HEK293 (cell line): Measurements from ENCODE around the gene CDKAL1.

Experiments used
- CTCF ChIP-seq: fragments of 450-650 bp; formaldehyde crosslinking; IDR thresholded peaks from 2 replicates; pipeline ENCODE4 v1.5.1; 2016; ENCODE audit warnings: missing biosample characterization, missing genetic modification characterization
- ZFHX2 ChIP-seq: fragments of 450-650 bp; formaldehyde crosslinking; conservative IDR thresholded peaks from 2 replicates; pipeline ENCODE4 v1.5.1; 2016; ENCODE audit warnings: missing biosample characterization, missing genetic modification characterization
- ZNF10 ChIP-seq: fragments of 450-650 bp; formaldehyde crosslinking; IDR thresholded peaks from 2 replicates; pipeline ENCODE4 v1.5.1; 2017; ENCODE audit warnings: missing biosample characterization, missing genetic modification characterization
- ZNF24 ChIP-seq: fragments of 450-650 bp; formaldehyde crosslinking; IDR thresholded peaks from 2 replicates; pipeline ENCODE4 v1.5.1; 2016; ENCODE audit warnings: missing biosample characterization, missing genetic modification characterization
- ZNF248 ChIP-seq: fragments of 450-650 bp; formaldehyde crosslinking; IDR thresholded peaks from 2 replicates; pipeline ENCODE4 v1.5.1; 2017; ENCODE audit warnings: missing biosample characterization, missing genetic modification characterization
- ZNF274 ChIP-seq, 2 experiments: fragments of 200-500 bp in 1 of 2; fragments of 450-650 bp in 1 of 2; sonication (Bioruptor generic) in 1 of 2; formaldehyde crosslinking in 1 of 2; IDR thresholded peaks; 2 replicates each; pipeline versions ENCODE4 v1.5.1 to v1.6.1; 2014 to 2016; ENCODE audit warnings: borderline replicate concordance in 1 of 2, inconsistent platforms in 1 of 2, low read length in 1 of 2, missing biosample characterization in 1 of 2, missing genetic modification characterization in 1 of 2
- ZNF423 ChIP-seq: fragments of 450-650 bp; formaldehyde crosslinking; IDR thresholded peaks from 2 replicates; pipeline ENCODE4 v1.5.1; 2016; ENCODE audit warnings: missing biosample characterization, missing genetic modification characterization

GRCh38 chr6:20817806-20818320, 283.6 kb downstream of the CDKAL1 start:
- TF ChIP-seq ZNF274 (IDR thresholded peaks at IDR 0.05; ENCODE audit: low read length) (no peak), ZNF274 (tag by site-specific recombination; IDR thresholded peaks at IDR 0.05; ENCODE audit: borderline replicate concordance) (no peak), ZNF10 (tag by site-specific recombination) (no peak), ZFHX2 (tag by site-specific recombination) (no peak), CTCF (tag by site-specific recombination) (no peak), ZNF24 (tag by site-specific recombination) (no peak), ZNF423 (tag by site-specific recombination) (no peak), ZNF248 (tag by site-specific recombination) (no peak)
